Posterior cingulate gyrus (tissue), 11 donors: Measurements from ENCODE around the gene BROX.
"Not testable (repeated sequence)": the region's sequence is repeated elsewhere in the genome, so short reads cannot be mapped to it uniquely, and the experiment has no call there.

Experiments
- DNase-seq, 10 donors: peaks; one replicate each; pipeline versions ENCODE4 v3.0.0 to v3.0.0-alpha.2; 2020 to 2021; ENCODE audit warnings: mixed read lengths in 3 of 10
- intact Hi-C: fragments of 100-400 bp; cut with DNase I; formaldehyde crosslinking; loops from one replicate; pipeline ENCODE4 v1.15.1; 2023

Gene BROX, protein sequence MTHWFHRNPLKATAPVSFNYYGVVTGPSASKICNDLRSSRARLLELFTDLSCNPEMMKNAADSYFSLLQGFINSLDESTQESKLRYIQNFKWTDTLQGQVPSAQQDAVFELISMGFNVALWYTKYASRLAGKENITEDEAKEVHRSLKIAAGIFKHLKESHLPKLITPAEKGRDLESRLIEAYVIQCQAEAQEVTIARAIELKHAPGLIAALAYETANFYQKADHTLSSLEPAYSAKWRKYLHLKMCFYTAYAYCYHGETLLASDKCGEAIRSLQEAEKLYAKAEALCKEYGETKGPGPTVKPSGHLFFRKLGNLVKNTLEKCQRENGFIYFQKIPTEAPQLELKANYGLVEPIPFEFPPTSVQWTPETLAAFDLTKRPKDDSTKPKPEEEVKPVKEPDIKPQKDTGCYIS

DNA sequence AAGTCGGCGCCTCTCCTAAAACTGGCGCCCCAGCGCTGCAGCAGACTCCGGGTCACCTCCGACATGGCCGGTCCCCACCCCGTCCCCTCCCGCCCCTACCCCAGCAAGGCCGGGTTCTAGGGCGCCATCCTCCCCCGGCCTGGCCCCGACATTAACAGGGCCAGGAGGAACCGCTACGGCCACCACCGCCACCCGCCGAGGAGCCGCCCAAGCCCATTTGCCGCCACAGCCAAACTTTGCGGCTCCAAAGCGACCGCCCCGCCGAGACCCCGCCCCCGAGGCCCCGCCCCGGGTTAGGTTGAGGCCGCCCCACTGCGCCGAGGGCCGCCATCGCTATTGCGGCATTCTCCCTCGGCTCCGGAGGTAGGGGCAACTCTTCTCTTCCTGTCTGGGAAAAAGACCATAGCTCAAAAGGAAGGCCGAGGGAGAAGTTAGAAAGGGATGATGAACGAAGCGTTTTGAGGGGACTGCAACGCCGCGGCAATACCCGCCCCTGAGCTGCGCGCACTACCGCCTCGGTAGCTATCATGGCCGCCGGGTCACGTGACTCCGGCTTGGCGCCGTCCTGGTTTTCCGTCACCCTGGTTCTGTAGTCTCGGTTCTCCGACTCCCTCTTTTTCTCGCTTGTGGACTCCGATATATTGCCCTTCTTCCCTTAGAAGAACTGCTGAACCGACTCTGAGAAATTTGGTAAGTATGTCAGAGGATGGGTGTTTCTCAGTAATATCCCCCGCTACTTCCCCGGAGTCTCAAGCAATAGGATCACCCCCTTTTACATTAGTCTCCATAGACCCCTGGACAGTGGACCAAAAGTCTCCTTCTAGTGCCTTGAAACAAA is at the start of gene BROX, which contains the start of gene AIDA:
Gene BROX, plus strand, starts transcription at position 312 of the 838 bp plus-strand sequence. CDS start 3,136 bp downstream, outside the sequence.
Gene AIDA, minus strand, starts transcription at position 239 of the 838 bp plus-strand sequence. Its CDS starts 174 bp downstream, at position 65.
- intact Hi-C loops: loop anchor here (2.0 kb wide), 1 partner anchor 68 kb away; no protein-coding TSS in a partner anchor
- peak; percentile 91 to 99 (median 94) for DNase-seq

DNA sequence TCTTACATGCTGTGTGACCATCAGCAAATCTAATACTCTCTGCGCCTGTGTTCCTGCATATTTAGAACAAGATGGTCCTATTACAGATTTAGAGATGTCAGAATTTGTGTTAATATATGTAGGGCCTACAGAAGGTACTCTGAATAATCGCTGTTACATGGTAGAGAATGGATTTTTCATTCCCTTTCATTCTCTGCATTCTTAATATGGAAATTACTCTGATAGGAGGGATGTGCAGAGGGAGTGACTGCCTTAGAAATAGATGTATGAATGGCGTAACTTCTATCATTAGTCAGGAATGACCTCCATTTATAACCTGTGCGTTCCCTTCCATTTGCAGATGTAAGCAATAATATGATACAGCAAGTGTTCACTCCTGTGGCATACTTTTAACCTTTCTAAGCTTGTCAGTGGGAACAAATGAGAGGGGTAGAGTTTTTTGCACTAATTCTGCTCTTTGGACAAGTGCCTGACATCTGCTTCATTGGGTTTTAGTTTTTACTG is 48.9 kb upstream of the BROX start:
- DNase-seq: no peak
- intact Hi-C loops: no loop called here

DNA sequence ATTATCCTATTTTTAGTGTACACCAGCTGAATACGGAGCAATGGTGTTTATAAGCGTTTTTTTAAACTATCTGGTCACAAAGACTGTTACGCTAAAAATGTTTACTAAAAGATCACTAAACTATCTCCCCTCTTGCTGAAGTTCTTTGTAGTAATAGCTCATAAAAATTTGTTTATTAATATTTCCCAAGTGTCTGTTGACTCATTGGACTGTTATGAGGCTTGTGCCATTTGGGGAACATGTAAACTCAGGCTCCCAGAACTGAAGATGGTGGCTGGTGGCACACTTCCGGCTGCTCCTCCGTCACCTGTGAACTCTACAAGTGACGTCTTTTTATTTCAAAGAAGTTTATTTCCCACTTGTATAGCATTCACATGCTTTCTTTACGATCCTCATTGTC is 46.4 kb upstream of the BROX start:
- intact Hi-C loops: no loop called here
- DNase-seq: no peak

DNA sequence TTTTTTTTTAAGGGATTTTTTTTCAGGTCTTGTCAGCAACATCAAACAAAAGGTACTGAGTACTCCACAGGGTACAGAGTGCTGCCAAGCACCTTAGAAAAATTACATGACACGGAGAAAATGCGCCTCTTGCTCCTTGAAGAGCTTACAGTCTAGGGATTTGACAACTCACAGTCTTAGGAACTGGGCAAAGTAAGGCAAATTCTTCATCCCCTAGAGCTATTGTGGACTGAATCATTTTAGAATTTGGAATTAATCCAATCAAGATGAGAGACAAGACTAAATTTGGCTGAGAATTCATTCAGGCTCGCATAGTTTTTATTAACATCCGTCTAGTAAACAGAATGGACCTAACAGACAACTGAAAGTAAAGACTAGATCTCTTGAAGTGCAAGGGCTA is 44.2 kb upstream of the BROX start:
- intact Hi-C loops: not testable (repeated sequence)

DNA sequence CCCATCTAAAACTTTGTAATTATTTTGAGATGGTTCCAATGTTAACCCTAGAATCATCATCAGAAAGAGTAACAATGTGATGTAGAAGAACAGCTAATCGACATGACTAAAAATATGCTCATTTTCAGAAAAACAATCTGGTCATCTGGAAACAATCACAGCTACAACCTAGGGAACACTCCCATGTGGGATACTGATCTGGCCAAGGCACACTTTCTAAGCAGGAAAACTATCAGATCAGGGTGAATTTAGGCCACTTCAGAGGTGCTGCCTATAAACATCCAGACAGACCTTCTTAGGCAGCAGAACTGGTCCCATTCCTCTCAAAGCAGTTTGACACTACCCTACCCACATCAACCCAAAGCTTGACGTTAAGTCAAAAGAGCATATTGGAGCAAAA is 43.3 kb upstream of the BROX start:
- DNase-seq, intact Hi-C loops: not testable (repeated sequence)

More for the DNA sequence above, 44.2 kb upstream of the BROX start:
- not testable (repeated sequence) for DNase-seq

DNA sequence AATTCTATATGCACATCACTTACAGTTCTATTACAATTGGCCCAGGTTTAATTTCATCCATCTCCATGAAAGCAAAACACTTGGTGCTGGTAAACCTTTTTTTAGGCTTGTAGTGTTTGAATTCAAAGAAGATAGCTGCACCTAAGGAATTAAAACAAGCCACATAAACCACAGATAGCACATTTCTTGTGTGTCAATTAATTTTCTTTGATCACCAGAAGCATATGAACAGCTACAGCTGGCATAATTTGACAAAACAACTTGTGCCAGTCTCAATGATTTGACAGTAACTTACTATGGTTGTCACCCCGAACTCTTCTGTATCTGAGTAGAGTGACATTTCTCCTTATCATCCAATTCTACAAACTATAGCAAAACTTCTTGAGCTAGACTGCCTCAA is 42.3 kb upstream of the BROX start:
- intact Hi-C loops: no loop called here
- no peak for DNase-seq

DNA sequence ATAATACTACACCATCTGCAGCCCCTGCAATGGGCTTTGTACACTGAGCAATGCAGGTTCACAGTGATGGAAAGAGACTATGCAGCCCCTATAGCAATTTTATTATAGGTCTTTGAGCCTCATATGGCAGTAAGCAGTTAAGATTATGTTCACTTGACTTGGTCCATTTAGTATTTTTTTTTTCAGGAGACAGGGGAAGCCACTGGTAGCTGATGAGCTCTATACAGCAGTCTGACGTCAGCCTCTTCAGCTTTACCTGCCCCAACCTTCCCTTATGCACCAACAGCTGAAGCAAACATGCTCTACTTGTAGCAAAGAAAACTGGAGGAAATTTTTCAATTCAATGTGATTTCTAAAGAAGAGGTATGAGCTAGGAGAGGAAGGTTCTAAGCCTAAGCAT is 32.3 kb upstream of the BROX start:
- DNase-seq: no peak
- intact Hi-C loops: no loop called here

DNA sequence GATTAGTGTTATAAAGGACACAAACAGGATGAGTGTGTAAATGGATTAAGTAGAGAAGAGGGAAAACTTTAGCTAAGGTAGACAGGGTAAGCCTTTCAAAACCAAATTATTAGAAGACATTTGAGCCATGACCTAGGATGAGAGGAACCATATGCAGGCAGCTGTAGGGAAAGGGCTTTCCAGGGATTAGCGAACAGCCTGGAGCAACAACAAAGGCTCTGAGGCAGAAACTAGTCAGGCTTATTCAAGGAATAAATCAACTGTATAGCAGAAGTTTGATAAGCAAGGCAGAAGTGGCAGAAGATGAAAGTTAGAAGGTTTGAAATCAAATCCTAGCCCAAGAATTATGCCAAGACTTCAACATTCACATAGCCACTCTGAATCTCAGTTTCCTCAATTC is 21.3 kb upstream of the BROX start:
- DNase-seq: no peak
- intact Hi-C loops: no loop called here

DNA sequence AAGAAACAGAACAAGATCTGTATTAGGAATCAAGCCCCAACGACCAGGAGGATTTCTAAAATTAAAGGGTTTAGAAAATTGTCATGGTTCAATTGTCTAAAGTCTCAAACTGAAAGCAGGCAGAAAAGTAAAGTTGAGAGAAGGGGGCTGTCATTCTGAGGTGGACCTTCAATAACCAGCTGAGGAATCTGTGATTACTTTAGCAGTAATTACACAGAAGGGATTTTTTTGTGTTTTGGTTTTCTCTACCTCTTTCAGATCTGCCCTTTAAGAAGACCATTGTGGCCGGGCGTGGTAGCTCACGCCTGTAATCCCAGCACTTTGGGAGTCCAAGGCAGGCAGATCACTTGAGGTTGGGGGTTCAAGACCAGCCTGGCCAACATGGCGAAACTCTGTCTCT is 17.4 kb upstream of the BROX start:
- no peak for DNase-seq
- intact Hi-C loops: no loop called here

DNA sequence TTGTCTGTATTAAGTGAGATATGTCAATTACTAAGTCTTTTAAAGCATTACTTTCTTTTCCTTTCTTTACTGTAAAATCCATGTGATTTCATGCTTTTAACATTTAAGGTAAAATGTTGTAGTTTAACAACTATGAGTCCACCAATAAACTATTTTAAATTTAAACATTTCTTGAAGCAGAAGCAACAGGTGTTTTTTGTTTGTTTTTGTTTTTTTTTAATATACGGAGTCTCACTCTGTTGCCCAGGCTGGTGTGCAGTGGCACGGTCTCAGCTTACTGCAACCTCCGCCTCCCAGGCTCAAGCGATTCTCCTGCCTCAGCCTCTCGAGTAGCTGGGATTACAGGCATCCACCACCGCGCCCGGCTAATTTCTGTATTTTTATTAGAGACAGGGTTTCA is 15.6 kb upstream of the BROX start:
- intact Hi-C loops: no loop called here
- no peak for DNase-seq

DNA sequence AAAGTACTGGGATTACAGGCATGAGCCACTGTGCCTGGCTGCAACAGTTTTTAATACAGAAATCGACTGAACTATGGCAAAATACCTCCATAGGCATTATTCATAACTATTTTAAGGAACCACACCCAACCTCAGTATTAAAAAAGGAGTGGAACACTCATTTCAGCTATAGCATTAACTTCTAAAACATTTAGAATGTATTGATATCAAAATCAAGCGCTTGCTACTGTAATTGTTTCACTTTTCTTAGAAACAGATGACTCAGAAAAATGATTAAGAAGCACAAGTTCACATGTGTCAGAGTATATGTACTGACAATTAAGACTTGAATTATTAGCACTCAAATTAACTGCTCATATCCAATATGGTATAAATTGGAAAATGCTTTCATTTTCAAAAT is 15.2 kb upstream of the BROX start:
- intact Hi-C loops: no loop called here
- DNase-seq: no peak

DNA sequence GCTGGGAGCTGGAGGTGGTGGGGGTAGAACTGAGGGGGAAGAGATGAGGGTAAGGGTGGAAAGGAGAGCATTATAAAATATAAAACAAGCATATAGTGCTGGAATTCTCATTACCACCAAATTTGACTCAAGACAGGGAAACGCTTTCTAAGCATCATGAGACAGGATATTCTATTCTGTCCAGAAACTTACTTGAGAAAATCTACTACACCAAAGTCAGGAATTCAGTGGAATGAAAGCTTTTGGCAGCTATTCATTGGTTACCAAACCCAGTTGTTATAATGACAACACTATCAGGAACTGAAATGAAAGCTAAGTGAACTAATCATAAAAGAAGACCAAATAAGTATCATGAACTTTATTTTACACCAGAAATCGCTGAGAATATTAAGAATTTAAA is 14.5 kb upstream of the BROX start:
- no peak for DNase-seq
- intact Hi-C loops: no loop called here

DNA sequence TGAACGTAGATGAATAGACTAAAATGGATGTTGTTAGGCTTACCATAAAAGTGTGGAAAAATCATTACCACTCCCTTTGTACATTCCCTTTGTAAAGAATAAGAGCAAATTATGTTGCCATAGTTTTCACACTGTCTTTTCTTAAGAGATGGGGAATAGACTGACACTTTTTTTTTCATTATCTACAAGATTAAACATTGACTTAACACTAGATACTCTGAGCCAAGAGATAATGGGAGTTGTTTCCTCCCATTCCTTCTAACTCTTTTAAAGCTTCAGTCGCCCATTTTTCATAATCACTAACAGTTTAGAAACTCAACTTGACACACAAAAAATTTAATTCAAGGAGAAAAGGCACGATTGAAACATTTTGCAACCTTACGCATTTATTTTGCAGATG is 10.2 kb upstream of the BROX start:
- DNase-seq: no peak
- intact Hi-C loops: no loop called here

DNA sequence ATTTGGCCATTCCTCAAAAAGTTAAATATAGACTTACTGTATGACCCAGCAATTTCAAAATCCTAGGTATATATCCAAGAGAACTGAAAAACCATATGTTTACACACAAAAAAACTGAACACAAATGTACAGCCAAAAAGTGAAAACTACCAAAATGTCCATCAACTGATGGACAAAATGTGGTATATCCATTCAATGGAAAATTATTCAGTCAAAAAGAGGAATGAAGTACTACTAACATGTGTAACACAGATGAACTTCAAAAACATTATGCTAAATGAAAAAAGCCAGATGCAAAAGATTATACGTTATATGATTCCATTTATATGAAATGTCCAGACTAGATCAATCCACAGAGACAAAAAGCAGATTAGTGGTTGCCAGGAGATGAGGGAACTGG is 8.1 kb upstream of the BROX start:
- no peak for DNase-seq
- intact Hi-C loops: no loop called here

DNA sequence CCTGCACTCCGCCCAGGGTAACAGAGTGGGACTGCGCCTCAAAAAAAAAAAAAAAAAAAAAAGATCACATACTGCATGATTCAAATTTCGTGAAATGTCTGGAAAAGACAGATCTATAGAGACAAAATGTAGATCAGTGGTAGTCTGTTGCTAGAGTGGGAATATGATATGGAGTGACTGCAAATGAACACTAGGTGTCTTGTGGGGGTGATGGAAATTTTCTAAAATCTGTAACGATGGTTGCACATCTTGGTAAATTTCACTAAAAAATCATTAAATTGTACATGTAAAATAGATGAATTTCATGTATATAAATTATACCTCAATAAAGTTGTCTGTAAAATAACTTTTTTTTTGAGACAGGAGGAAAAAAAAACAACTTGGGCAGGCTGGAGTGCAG is 5.5 kb upstream of the BROX start:
- no peak for DNase-seq
- intact Hi-C loops: no loop called here

DNA sequence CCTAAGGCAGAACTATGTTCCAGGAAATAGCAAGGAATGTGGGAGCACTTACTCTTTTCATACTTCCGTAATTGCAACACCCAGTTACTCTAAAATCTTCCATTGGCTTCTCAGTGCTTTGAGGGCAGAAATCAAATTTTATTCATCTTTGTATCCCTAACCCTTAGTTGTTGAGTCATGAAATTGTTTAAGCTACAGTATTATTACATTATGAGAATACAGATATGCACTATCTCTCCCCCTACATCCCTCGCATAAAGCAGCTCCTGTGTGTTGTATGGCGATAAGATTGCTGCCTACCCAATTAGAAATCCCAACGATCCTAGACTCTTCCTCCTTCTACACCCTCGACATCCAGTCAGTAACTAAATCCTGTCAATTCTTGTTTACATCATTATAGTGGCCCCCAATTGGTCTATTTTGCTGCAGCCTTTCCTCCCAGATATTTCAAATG is 2.6 kb upstream of the BROX start:
- DNase-seq: no peak
- intact Hi-C loops: loop anchor here (2.0 kb wide), 1 partner anchor 89 kb away; no protein-coding TSS in a partner anchor

DNA sequence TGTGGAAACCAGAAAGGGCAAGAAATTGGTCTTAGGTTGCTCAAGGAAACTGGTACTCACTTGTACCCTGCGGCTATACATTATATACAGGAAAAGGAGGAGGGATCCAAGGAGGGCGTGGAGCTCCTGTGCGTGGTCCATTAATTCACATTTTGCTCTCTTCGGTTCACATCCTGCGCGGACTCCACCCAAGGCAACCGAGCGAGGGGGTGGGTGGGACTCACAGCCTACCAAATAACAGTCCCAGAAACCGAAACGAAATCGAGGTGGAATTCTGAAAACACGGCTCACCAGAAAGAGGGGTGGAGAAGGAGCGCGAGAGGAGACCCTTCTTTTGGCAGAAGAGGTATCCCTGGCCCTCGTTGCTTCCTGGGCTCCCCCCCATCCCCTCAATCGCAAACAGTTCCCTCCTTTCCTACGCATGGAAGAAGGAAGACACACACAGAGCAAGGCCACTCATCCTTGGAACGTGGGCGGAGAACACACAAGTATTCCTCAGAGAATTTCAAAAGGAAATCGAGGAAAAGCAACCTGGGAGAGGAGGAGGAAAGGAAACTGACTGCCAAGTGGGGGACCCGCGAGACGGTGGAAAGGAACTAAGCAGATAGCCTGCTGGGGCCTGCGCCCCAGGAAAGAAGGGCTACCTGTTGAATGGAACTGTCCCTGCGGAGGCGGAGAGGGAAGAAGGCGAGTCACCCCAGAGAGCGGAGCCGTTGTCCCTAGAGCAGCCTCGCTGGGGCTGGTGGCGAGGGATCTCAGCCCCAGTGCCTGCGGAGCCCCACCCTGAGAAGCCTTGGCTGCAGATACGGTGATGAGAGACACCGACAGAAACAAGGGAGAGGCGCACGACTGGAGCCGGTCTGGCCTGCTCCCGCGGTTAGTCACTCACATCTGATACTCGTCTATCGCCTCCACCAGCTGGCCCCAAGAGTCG is 778 bp upstream of the BROX start:
- intact Hi-C loops: loop anchor here (2.0 kb wide), 2 partner anchors 67 to 91 kb away; no protein-coding TSS in a partner anchor
- peak in 9 of 10 donors; percentile 29 to 91 (median 35) for DNase-seq

DNA sequence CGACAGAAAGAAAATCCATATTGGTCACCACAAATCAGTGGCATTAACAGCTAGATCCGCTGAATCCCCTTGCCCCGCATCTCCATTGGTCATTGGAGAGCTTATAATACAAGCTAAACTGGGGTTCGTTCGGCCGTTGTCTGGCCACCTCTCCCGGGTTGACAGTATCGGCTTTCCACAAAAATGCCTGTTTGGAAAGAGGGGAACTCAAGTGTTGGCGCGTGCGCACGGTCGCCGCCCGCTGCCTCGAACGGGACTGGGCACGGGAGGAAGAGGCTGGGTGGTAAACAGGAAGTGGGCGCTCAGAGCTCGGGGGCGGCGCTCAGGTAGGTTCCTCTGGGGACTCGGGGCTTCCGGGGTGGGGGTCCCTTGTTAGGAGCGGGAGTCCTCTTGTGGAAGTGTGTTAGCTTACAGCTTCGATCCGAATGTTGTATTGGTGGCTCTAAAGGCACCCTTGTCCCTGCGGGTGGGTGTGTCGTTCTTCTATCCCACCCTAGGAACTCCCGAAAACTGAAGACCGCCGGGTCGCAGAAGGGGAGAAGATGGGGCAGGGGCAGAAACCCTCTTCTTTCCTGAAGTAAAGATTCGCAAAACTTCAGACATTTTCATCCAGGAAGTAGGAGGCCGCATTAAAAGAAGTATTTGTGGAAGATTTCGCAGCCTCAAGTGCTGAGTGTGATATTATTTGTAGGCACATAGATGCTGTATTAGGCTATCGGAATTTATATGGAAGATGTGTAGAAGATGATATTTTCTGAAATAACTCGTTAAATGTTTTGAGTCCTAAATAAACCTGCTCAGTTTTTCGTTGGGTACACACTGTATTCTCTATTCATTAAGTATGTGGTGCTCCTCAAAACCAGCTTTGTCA is 962 bp downstream of the BROX start:
- intact Hi-C loops: loop anchor here (2.0 kb wide), 1 partner anchor 69 kb away; no protein-coding TSS in a partner anchor
- DNase-seq: peak; percentile 89 to 99 (median 91)

DNA sequence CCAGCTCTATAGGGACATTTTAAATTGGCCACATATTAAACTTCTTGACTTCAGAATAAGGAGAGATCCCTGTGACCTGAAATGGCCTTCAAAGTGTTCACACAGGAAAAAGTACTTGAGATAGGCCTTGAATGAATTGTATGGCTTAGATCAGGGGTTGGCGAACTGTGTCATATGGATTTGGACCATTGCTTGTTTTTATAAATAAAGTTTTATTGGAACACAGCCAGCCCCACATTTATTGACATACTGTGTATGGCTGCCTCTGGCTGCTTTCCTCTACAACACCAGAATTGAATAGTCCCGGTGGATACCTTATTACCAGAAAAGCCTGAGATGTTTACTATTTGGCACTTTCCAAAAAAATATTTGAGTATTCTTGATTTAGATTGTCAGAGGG is 4.0 kb downstream of the BROX start:
- DNase-seq: no peak
- intact Hi-C loops: no loop called here
